Neural cell (in vitro differentiated cells): ENCODE results near the gene ACOT6.

ENCODE experiments used
- CTCF ChIP-seq: fragments of 450-650 bp; IDR thresholded peaks from 2 replicates; pipeline ENCODE4 v1.5.1; 2014; ENCODE audit warnings: antibody characterized with exemption, mild to moderate bottlenecking, moderate library complexity; ENCODE audit not compliant: poor library complexity, severe bottlenecking
- EZH2 ChIP-seq: fragments of 200-600, 300-800 bp; shearing (Covaris generic), sonication (generic); IDR thresholded peaks from 2 replicates; pipeline ENCODE4 v1.6.1; 2014; ENCODE audit warnings: antibody characterized with exemption, low read length, borderline replicate concordance, mild to moderate bottlenecking; ENCODE audit not compliant: insufficient read depth, poor library complexity, severe bottlenecking
- RAD21 ChIP-seq: fragments of 450-650 bp; conservative IDR thresholded peaks from 2 replicates; pipeline ENCODE4 v1.6.1; 2014; ENCODE audit warnings: antibody characterized with exemption, mild to moderate bottlenecking, moderate library complexity
- REST ChIP-seq: IDR thresholded peaks from 2 replicates; pipeline ENCODE4 v1.6.1; 2012; ENCODE audit warnings: borderline replicate concordance
- SMC3 ChIP-seq: fragments of 450-650 bp; conservative IDR thresholded peaks from 2 replicates; pipeline ENCODE4 v1.6.1; 2014; ENCODE audit warnings: antibody characterized with exemption, mild to moderate bottlenecking, moderate library complexity; ENCODE audit not compliant: poor library complexity
- TAF1 ChIP-seq: IDR thresholded peaks from 2 replicates; pipeline ENCODE4 v1.6.1; 2012; ENCODE audit warnings: low read depth

GRCh38 chr14:73567951-73568885 lies 44.1 kb upstream of the ACOT6 start:
- TF ChIP-seq REST = no peak
- no peak for TF ChIP-seq CTCF
- TF ChIP-seq SMC3 = no peak
- no peak for TF ChIP-seq EZH2
- no peak for TF ChIP-seq RAD21
- TF ChIP-seq TAF1 = no peak
